Glomerular visceral epithelial cell (primary cell): ENCODE results near the gene KRTAP10-5.
"Not testable (repeated sequence)": the region's sequence is repeated elsewhere in the genome, so short reads cannot be mapped to it uniquely, and the experiment has no call there.

Source experiments
- DNase-seq: peaks from one replicate; pipeline ENCODE4 v3.0.0-alpha.2; 2016; ENCODE audit errors: extremely low spot score

KRTAP10-5 gene

DNA sequence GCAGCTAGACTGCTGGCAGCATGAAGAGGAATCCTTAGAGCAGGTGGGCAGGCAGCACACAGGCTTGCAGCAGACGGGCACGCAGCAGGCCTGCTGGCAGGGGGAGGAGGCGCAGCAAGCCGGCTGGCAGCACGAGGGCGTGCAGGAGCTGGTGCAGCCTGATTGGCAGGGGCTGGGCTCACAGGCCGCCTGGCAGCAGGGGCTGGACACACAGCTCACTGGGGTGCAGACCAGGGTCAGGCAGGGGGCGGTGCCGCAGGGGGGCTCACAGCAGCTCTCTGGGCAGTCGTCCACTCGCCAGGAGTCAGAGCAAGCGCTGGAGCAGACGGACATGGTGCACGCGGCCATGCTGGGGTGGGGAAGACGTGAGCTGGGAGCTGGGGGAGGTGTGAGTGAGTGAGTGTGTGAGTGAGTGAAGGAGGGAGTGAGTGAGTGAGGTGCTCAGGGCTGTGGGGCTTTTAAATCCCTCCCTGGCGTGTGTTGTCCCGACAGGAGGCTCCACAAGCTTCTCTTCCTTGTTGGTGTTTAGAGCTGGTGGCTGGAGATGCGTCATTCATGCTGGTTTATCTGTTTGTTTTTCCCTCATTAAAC, at the start of gene KRTAP10-5:
TSS of gene KRTAP10-5 (minus strand) at position 374 of the 591 bp plus-strand sequence. CDS start at position 348, 26 bp downstream.
- DNase-seq: not testable (repeated sequence)

GRCh38 chr21:44628707-44629391, 48.4 kb upstream of the KRTAP10-5 start:
- DNase-seq: no peak

DNA sequence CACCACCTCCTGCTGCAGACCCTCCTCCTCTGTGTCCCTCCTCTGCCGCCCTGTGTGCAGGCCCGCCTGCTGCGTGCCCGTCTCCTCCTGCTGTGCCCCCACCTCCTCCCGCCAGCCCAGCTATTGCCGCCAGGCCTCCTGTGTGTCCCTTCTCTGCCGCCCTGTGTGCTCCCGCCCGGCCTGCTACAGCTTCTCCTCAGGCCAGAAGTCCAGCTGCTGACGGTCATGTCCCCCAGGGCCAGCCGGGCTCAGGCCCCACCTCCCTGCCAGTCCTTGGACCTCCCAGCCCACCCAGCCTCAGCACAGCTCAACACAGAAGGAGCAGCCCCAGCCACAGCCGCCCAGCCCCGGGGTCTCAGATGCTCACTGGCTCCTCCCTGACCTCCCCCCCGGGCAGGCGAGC, 47.4 kb upstream of the KRTAP10-5 start:
- not testable (repeated sequence) for DNase-seq

GRCh38 chr21:44627181-44627822, 46.9 kb upstream of the KRTAP10-5 start:
- not testable (repeated sequence) for DNase-seq

DNA sequence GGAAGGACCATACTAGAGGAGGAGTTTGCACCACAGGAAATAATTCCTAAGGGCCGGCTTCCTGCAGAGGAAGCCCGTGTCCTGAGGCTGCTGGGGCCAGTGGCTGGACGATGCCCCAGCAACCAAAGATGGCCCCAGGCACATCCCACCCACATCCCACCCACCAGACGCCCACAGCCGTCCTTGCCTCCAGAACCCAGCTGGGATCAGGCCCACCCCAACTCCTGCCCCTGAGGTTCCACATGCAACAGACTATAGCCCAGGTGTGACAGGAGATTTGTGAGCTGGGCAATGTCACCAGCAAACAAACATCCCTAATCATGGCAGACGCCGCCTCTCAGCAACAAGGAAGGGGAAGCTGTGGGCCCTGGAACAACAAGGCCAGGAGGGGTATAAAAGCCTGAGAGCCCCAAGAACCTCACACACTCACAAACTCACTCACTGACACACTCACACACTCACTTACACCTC, 46.3 kb upstream of the KRTAP10-5 start, which contains the start of gene KRTAP10-9:
TSS of gene KRTAP10-9 (plus strand) at position 421 of the 471 bp plus-strand sequence. CDS start 79 bp downstream, outside the sequence.
- no peak for DNase-seq

DNA sequence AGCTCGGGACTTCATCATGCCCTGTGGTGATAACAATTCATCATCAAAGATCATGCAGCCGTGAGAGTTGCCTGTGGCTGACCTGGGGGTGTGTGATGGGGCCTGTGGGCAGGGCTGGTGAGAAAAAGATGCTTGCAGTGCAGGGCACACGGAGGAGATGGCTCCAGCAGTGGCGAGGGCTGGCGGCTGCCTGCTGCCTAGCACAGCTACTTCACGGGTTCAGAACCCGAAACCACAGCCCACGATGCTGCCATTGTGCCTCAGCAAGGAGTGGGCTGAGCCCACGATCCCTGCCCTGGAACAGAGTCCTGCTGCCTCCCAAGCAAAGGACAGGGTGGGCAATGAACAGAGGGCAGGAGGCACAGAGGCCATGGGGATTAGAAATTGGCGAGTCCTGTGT, 45.9 kb upstream of the KRTAP10-5 start:
- DNase-seq: no peak

- no peak for DNase-seq
Measured at GRCh38 chr21:44625756-44626155, 45.4 kb upstream of the KRTAP10-5 start.

- DNase-seq: no peak
Measured at GRCh38 chr21:44623575-44623974, 43.2 kb upstream of the KRTAP10-5 start.

DNA sequence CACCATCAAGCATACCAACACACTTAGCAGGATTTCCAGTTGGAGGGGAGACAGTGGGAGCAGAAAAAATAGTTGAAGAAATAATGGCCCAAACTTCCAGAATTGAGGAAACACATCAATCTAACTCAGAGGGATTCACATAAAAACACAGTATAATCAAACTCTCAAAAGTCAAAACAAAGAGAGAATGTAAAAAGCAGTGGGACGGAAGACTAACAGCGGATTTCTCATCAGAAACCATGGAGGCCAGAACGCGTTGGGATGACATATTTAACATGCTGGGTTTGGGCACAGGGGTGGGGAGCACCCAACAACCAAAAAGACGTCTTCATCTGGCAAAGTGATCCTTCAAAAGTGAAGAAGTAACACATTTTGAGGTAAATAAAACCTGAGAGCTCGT, 39.5 kb upstream of the KRTAP10-5 start:
- no peak for DNase-seq

DNA sequence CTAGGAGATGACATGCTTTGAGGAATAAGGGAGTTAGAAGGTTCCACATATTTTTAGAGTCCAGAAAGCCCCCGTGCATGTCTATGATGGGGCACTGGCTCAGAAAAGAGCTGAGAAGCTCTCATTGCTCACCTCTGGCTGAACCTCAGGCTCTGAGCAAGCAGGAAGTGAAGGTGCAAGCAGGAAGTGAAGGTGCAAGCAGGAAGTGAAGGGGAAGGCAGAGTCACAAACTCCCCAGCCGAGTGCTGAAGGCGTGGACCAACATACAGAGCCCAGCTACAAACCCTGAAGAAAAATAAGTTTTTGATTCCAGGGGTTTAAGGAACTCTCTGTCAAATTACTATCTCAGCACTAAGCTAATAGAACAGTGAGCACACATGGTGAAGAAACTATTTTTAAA, 38.5 kb upstream of the KRTAP10-5 start:
- no peak for DNase-seq

GRCh38 chr21:44618504-44618903, 38.1 kb upstream of the KRTAP10-5 start:
- DNase-seq: no peak

- DNase-seq: no peak
Measured at GRCh38 chr21:44617071-44617501, 36.7 kb upstream of the KRTAP10-5 start.

DNA sequence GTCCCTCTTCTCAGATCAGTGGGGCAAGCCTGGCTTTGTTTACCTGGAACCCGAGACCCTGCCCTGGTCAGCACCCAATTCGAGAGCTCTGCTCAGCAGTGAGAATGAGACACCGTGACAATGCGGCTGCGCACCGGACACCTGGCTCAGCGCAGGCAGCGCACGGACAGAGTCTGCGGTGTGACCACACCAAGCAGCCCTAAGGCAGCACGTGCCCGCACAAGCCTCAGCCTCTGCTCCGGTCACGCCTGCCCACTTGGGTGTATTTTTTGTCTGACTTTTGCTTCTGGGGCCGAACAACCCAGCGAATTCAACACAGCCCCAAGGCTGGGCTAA, 36.2 kb upstream of the KRTAP10-5 start:
- no peak for DNase-seq

- DNase-seq: no peak
Measured at GRCh38 chr21:44615911-44616590, 35.6 kb upstream of the KRTAP10-5 start.

GRCh38 chr21:44615466-44615865, 35.1 kb upstream of the KRTAP10-5 start:
- DNase-seq: no peak

GRCh38 chr21:44614961-44615391, 34.6 kb upstream of the KRTAP10-5 start:
- DNase-seq: no peak

DNA sequence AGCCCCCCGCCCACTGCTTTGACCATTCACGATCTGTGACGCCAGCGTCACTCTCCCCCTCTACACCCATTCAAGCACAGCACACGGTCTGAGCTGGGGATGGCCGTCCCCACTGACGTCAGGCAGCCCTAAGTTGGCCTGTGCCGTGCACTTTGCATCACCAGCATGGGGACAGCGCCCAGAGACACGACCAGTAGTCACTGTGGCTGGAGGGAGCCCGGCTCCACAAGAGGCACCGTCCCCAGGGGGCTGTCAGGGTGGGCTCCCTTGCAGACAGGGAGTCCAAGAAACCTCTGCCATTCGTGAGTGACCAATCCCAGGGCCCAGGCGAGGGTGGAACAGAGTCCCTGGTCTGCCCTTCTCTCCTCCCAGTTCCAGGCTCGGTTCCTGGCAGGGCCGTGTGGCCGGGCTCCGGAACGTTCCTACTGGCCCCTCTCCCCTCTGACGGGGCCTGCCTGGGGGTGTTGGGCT, 33.8 kb upstream of the KRTAP10-5 start:
- no peak for DNase-seq

DNA sequence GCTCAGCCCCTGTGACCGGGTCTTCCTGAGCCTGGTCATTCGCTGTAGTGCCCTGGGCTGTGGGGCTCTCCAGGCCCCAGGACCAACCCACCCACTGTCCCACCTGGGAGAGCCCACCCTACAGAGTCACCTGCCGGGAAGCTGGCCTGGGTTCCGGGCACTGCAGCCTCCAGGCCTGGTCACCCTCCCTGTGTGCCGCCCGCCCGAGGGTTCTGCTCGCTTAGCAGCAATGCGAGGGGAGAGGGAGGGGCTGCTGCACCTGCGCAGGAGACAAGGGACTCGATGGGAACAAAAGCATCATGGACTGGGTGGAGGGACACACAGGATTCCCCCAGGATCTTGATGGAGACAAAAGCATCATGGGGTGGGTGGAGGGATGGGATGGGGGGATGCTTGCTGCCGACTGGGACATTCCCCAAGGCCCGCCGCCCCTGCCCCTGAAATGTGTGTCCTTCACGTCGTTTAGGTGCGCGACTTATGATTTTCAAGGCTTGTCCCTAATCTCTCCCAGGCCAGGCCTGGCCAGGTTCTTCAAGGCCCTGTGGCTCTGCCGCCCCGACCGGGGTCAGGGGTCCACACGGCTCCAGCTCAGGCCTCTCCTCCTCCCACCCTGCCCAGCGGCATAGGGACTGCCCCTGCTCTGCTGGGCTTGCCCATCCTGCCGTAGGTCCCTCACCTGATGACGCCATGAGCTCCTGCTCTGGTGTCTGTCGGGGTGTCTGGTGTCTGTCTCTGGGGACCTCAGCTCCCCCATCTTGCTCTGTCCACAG, 33.2 kb upstream of the KRTAP10-5 start:
- no peak for DNase-seq

DNA sequence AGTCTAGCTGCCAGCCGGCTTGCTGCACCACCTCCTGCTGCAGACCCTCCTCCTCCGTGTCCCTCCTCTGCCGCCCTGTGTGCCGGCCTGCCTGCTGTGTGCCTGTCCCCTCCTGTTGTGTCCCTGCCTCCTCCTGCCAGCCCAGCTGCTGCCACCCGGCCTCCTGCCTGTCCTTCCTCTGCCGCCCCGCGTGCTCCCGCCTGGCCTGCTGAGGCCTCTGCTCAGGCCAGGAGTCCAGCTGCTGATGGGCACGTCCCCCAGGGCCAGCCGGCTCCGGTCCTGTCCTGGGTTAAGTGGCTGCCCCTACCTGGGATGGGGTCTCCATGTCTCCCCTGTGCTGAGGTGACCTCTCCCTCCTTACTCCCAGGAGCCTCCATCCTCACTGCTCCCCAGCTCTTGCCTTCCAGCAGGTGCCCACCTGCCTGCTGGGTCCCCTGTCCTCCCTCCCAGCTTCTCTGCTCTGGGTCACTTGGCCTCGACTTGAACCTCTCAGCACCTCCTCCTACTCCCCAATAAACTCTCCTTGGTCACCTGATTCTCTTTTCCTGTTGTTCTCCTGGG, 32.3 kb upstream of the KRTAP10-5 start:
- DNase-seq: no peak

DNA sequence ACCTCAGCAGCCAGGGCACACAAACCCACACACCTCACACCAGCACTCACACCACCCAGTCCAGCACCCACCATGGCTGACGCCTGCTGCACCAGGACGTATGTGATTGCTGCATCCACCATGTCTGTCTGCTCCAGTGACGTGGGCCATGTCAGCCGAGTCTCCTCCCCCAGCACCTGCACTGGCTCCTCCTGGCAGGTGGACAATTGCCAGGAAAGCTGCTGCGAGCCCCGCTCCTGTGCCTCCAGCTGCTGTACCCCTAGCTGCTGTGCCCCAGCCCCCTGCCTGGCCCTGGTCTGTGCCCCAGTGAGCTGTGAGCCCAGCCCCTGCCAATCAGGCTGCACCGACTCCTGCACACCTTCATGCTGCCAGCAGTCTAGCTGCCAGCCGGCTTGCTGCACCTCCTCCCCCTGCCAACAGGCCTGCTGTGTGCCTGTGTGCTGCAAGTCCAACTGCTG, 31.7 kb upstream of the KRTAP10-5 start, which contains the start of gene KRTAP10-8:
TSS of gene KRTAP10-8 (plus strand) at position 51 of the 458 bp plus-strand sequence. CDS start at position 73, 22 bp downstream.
- DNase-seq: no peak

GRCh38 chr21:44611551-44611950, 31.1 kb upstream of the KRTAP10-5 start:
- no peak for DNase-seq
